RKO (cell line): ENCODE results near the gene DVL3.
A peak's percentile ranks its signal among the peaks of the same experiment; 100 is the strongest.
"Not testable (repeated sequence)": the region's sequence is repeated elsewhere in the genome, so short reads cannot be mapped to it uniquely, and the experiment has no call there.

Source experiments
- DNase-seq: peaks from one replicate; pipeline ENCODE4 v3.0.0-alpha.2; 2016; ENCODE audit warnings: low spot score

The DVL3 gene

DNA sequence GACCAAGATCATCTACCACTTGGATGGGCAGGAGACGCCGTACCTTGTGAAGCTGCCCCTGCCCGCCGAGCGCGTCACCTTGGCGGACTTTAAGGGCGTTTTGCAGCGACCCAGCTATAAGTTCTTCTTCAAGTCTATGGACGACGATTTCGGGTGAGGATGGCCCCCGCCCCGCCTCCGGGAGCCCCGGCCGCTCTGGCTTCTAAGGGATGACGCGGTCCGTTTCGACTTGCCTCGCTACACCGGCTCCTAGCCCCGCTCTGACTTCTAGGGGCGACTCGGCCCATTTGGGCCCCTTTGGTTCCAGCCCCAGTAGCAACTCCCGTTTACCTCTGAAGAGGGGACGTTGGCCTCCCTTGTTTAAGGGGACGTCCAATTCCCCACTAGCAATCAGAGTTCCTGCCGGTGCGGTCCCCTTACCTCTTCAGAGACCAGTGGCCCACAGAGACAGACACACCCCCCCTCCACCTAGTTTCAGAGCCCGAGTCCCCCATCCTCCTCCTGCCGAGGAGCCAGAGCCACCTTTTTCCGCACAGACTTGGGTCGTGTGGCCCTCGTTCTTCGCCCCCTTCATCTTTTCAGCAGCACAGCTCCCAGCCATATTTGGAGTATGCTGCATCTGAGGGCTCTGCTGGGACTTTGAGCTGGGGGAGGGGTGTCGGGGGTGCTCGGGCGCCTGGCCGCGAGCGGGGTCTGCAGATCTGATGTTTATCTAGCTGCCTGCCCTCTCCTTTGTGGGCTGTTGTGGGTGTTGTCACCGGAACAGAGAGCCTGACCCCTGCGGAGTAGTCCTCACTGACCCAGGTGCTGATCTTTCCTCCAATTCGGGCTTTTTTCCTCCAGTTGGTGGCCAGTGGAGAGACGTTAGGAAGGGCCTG, 706 bp downstream of the DVL3 start:
- DNase-seq = no peak

DNA sequence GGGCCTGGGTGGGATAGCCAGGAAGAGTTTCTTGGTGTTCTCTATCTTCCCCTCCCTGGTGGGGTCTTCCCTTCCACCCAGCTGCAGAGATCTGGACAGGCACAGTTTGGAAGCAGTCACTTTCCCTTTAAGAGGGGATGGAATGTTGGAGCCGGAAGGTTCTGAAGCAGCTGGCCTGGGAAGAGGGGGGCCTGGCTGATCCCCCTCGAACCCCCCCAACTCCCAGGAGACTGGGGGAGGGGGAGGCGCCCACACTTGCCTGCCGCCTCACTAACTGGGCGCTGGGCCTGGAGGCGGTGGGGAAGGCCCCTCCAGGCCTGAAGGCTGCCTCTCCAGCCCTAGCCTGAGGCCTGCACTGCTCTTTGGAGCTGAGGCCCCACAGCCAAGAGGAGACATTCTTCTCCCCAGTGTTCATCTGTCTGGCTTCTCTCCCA, 1.4 kb downstream of the DVL3 start:
- DNase-seq = peak; percentile 67

DNA sequence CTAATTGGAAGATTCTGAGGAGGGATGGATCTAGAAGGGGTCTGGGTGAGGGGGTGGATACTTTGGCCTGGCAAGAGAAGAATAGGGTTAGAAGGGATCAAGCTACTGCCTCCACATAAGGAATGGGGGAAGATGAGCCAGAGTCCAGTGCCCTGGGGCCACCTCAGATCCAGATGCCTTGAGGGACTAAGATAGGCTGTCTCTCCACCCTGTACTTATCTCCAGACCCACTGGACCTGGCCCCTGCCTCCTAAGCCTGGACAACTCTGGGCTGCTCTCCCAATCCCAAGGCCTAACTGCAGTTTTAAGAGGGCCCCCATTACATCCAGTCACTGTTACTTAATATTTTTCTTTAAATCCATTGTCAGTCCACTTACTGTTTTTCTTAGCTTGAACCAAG, 2.0 kb downstream of the DVL3 start:
- DNase-seq = no peak

DNA sequence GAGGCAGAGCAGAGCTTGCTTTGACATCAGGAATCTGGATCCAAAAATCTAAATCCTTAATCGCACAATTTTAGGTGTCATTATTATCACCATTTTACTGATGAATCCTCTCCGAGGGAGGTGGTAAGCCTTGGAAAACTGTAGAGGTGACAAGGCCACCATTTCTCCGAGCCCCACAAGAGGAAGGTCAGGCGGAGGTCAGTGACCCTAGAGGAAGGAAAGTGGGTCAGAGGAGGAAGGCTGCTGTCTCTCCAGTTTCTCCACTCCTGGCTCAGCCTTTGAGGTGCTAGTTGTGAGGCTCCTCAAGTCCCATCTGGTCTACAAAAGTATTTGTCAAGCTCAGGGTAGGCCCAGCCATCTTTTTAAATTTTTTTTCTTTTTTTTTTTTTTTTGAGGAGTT, 3.2 kb downstream of the DVL3 start:
- DNase-seq = no peak

DNA sequence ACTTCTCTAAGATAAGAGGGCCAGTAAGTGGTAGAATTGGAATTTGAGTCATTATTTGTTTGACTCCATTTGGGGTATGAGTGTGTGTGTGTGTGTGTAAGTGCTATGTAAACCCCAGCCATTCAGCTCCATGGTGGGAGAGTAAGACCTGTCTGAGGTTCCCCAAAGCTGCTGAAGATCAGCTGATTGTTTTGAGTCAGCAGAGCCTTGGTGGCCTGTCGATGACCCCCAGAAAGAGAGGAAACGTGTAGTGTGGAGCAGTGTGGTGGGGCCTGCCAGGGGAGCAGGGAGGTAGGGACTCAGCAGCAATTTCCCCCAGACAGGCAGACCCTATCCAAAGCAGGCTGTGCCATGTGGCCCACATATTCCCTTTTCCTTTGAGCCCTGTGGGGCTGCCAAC, 5.3 kb downstream of the DVL3 start:
- no peak for DNase-seq

DNA sequence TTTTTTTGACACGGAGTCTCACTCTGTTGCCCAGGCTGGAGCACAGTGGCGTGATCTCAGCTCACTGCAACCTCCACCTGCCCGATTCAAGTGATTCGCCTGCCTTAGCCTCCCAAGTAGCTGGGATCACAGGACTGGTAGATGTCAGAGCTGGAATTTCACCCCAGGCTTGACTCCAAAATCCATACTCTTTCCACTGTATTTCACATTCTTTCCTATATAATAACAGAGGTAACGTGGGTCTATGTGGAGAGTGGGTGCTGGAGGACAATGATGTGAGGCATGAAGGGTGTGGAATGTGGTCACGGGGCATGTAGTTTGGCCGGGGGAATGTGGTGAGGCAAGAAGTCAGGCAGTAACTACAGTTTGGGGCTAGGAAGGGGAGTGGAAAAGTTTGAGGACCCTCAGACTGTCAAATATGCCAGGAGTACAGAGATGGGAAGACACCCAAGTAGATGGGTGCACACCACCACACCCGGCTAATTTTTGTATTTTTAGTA, 7.4 kb downstream of the DVL3 start:
- not testable (repeated sequence) for DNase-seq

DNA sequence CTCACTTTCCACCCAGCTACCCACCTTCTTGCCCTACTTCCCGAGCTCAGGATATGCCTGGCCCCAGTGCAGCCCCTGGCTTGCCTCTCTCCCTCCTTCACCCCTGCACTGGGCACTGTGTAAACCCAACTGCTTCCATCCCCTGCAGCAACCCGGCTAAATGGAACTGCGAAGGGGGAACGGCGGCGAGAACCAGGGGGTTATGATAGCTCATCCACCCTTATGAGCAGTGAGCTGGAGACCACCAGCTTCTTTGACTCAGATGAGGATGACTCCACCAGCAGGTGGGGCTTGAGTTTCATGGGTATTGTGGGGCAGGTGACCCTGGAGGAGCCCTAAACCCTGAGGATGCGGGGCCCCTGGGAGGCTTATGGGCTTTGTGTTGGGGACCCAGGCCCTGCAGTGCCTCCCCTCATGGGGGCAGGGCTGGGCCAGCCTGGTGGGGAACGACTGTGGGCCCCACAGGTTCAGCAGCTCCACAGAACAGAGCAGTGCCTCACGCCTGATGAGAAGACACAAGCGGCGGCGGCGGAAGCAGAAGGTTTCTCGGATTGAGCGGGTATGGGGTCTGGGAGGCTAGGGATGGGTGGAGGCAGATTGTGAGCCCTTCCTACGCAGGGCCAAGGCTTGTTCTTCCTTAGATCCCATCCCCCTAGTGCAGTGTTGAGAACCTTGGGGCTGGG, 9.6 kb downstream of the DVL3 start:
- no peak for DNase-seq

DNA sequence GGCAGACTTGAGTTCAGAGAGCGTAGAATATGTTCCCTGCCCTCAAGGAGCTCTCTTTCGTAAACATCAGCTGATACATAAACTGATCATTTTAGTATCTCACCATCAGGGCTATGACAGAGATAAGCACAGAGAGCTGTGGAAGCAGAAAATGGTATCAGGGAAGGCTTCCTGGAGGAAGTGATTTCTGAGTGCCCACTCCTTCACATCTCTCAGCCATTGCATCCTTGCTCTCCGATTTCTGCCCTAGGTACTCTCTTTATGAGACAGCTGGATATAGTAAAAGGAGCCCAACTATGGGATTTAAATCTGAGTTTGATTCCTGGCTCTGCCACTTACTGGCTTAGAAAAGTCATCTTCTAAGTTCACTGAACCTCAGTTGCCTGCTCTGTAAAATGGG, 10.4 kb downstream of the DVL3 start:
- DNase-seq = no peak

DNA sequence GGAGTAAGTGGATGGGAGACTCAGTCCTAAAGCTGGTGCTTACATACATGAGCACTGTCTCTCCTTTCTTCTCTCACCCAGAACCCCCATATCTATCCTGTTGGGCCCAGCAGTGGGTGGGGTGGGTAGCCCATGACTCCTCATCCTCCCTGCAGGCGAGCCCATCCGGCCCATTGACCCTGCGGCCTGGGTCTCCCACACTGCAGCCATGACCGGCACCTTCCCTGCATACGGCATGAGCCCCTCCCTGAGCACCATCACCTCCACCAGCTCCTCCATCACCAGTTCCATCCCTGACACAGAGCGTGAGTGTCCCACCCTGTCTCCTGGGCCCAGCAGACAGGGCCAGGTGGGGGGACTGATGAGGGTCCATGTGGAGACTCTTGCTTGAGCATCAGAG, 11.5 kb downstream of the DVL3 start:
- DNase-seq = no peak

DNA sequence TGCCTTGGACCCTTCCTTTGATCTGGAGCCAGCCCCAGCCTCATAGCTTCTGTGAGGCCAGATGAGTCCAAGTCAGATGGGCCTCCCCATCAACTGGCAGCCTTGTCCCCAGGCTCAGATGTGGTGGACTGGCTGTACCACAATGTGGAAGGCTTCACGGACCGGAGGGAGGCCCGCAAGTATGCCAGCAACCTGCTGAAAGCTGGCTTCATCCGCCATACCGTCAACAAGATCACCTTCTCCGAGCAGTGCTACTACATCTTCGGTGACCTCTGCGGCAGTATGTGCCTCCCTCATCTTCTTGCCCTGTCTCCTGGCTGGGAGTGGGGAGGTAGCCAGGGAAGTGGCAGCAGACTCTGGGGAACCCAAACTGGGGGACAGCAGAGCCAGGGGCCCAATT, 12.6 kb downstream of the DVL3 start:
- DNase-seq = no peak

DNA sequence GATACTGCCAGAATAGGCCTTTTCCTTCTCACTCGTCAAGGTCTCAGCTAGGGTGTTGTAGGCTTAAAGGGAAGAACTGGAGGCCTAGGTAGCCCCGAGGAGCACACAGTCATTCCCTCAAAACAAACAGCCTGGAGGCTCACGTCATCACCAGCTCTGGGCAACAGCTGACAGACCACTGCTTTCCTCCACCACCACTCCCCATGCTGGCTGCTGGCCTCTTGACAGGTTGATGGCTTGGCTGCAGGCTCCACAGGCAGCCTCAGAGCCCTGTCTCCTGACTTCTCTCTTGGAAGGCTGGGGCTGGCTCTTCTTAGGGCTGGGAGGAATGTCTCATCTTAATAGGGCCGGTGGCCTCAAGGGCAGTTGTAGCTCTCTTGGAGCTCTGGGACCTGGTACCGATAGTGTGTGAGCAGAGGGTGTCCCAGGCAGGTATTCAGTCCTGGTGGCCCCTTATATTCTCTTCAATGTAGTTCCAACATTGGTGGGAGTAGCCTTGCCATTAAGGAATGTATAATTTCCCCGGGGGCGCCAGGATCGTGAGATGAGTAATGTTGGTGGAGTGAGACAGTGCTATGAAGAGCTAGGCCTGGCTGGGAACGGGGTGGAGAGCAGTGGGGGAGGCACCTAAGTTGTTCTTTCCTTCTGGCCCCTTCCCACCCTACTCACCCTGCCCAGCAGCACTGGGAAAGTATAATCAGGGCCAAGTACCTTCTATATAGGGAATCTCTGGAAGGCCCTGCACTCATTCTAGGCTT, 13.4 kb downstream of the DVL3 start:
- no peak for DNase-seq

DNA sequence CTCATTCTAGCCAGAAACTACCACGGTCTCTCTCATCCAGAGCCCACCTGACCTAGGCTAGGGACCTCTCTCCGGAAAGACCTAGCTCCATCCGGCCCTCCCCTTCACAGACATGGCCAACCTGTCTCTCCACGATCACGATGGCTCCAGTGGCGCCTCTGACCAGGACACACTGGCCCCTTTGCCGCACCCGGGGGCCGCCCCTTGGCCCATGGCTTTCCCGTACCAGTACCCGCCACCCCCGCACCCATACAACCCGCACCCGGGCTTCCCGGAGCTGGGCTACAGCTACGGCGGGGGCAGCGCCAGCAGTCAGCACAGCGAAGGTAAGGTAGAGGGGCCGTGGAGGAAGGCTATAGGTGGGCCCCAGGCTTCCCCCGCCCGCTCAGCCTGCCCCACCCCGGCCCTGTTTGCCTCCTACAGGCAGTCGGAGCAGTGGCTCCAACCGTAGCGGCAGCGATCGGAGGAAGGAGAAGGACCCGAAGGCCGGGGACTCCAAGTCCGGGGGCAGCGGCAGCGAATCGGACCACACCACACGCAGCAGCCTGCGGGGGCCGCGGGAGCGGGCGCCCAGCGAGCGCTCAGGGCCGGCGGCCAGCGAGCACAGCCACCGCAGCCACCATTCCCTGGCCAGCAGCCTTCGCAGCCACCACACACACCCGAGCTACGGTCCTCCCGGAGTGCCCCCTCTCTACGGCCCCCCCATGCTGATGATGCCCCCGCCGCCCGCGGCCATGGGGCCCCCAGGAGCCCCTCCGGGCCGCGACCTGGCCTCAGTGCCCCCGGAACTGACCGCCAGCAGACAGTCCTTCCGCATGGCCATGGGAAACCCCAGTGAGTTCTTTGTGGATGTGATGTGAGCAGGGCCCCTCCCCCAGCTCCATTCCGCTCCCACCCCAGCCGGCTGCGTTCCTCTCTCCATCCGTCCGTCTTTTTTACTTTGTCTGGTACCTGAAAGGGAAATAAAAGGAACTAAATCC, 15.0 kb downstream of the DVL3 start:
- DNase-seq = no peak

DNA sequence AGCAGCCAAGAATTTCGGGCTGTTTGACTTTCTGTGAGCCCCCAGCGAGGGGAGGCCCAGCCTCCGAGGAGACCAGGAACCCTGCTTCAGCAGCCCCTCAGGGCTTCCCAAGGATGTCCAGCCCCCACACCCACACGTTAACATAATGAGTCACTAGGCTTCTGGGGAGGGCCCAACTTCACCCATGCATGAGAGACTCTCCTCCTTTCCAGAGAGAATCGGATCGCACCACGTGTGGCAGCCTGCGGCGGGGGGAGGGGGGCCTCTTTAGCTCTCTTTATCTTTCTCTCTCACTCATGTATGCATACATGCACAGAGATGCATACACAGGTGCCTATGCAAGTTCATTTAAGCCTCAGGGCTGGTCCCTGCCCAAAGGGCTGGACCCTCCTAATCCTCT, 16.4 kb downstream of the DVL3 start:
- no peak for DNase-seq

DNA sequence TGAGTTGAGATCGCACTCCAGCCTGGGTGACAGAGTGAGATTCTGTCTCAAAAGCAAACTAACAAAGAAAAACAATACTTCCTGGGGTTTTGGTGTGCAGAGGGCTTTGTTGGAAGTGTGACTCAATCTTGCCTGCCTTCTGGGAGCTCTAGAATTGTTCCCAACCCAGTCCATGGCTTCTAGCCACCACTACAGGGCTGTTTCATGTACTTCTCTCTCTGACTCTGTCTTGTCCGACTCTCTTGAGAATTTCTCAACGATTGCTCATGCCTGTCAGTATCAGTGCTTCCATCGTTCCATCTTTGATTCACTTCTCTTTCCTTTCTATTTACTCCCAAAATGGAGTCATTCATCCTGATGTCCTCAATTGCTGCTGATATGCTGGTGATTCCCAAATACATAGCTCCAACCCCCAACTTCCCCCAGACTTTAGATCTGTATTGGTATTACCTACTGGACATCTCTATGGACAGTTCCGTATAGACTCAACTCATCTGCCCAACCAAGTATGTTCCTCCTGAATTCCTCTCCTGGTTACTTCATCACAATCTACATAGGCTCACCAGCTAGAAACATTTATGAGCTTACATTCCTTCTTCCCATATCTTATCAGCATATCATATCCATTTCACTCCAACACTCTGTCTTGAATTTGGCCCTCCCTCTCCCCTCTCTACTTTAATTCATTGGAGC, 17.6 kb downstream of the DVL3 start:
- no peak for DNase-seq

DNA sequence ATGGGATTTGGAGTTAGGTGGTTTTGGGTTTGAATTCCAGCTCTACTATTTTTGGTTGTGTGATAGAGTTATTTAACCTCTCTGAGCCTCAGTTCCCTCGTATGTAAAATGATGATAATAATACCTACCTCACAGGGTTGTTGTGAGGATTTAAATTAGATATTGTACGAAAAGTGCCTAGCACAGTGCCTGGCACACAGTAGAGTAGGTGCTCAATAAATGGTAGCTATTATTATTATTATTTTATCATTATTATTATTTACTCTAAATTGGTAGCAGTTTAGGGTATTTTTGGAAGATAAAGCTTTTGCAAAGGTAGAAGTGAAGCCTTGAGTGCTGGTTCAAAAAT, 18.2 kb downstream of the DVL3 start:
- no peak for DNase-seq

DNA sequence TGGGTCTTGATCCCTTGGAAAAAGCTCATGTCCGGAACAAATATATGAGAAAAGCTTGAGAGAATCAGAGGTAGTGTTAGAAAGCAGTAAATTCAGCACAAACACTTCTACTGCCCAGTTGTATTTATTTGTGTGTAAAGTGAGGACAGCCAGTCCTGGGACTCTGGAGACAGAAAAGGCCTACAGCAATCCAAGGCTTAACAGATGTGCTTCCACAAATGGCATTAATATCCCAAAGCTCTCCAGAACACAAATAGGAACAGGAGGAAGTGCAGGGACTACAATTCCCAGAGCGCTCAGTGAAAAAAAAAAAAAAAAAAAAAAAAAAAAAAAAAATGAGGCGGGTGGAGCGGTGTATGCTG, 19.1 kb downstream of the DVL3 start:
- no peak for DNase-seq

DNA sequence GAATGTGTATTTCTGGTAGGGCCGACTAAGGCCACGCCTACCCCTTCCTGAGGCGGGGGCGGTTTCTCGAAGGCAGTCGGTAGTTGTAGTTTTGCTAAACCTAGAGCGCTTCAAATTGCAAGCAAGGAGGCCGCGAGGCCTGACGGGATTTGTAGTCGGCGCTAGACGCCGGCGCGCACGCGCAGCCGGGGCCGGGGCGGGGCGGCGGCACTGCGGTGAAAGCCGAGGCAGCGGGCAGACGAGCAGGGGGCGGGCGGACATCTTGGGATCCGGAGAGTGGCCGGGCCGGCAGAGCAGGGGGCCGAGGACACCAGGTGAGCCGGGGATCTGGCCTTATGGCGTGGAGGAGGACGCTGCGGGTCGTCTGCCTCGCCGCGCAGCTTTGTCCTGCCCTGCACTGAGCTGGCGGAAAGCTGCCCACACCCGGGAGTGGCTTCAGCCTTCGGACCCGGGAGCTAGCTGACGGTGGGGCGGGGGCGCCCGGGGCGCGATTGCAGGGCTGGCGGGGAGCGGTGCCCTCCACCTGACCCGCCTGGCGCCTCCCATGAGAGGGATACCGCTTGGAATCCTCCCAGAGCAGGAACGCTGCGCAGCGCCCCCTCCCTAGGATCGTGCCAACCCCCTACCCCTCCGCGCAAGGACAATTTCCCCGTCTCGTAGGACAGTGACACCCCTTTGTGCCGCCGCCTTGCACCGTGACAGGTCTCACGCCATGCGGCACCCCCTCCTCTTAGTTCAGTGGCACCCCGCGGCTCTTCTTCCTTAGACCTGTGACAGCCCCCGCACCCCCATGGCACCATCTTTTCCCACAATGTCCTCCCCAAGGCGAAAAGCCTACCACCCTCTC, 19.7 kb downstream of the DVL3 start, which contains the start of gene AP2M1:
TSS of gene AP2M1 (plus strand) at position 210 of the 847 bp plus-strand sequence. CDS start 2,139 bp downstream, outside the sequence.
- DNase-seq = peak; percentile 100

DNA sequence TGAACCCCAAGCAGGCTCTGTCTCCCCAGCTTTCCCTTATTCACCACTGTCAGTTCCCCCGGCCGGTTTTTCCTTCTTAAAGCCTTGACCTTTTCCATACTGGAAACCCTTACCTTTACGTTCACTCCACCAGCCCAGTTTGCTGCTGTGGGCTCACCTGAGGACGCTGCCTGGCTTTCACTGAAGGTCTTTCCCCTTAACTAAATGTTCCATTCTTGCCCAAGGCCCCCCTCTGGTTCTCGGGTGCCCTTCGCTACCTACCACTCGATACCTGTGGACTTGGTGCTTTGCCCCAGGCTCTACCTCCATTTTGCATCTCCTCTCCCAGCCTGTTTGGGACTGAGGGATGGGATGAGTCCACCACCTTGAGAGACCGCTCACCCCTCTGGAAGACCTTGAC, 20.3 kb downstream of the DVL3 start:
- DNase-seq = no peak

DNA sequence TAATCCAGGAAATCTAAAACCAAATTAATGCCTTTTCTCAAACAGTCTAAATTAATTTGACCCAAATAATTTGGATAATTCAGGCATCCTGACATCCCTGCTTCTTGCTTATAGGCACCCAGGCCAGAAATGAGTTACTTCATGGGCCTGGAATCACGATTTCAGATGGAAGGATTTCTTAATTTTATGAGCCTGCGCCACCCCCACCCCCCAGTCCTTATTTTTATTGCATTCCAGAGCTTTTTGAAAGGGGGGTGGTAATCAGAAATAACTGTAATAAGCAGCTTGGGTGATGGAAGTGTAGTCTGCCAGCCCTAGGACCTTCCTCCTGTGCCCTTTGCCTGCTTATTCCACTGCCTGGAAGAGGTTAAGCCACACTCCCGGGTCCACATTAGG, 20.8 kb downstream of the DVL3 start:
- no peak for DNase-seq
